Measurements from ENCODE around the gene CRIP2. TPM values are rescaled to one million over a fixed set of nuclear protein-coding genes. Genes with fewer than 3 reads are reported as not detected.

Gene CRIP2
- total RNA-seq, 5 donors from 2014 or later (not counting 1 experiment from before 2014, with no cell fraction given), result 6.4 to 38.7 (median 19.7) TPM

- no peak overlapping the region for H3K27ac Mint-ChIP-seq
- no peaks in the 10 kb centered on the region for H3K9me3 ChIP-seq
- no peak overlapping the region for H3K4me3 ChIP-seq (ENCODE audit: control insufficient read depth in 1 of 2, extremely low read depth in 1 of 2, low read length in 1 of 2)
- no peaks in the 10 kb centered on the region for H3K27me3 ChIP-seq (replicated peaks in 1 of 2; ENCODE audit: control insufficient read depth in 2 of 2, extremely low read depth in 1 of 2, insufficient read depth in 2 of 2, low read length in 1 of 2)
- H3K36me3 Mint-ChIP-seq, result peaks cover under 1% of the 10 kb centered on the region
- H3K36me3 ChIP-seq (ENCODE audit: control insufficient read depth in 2 of 2, extremely low read depth in 1 of 2, insufficient read depth in 1 of 2, low read length in 1 of 2), result peaks cover 39 to 43% of the 10 kb centered on the region in 2 donors
- DNase-seq, result no peak
- H3K4me1 ChIP-seq (ENCODE audit: control insufficient read depth in 1 of 2, extremely low read depth in 1 of 2, insufficient read depth in 2 of 2, low read length in 2 of 2), result no peaks in the 10 kb centered on the region
- ATAC-seq (replicated peaks in 1 of 4), result no peak
- no peak overlapping the region for H3K27ac ChIP-seq (ENCODE audit: low read length)
- no peak overlapping the region for H3K4me3 Mint-ChIP-seq
- H3K27me3 Mint-ChIP-seq, result no peaks in the 10 kb centered on the region
- H3K9me3 Mint-ChIP-seq, result no peaks in the 10 kb centered on the region
- H3K4me1 Mint-ChIP-seq, result no peaks in the 10 kb centered on the region
- WGBS (ENCODE audit: insufficient coverage), result 95% methylated on average over 33 of the region's 53 CpGs
- ChIA-PET CTCF (interaction anchor here in 1 of 2 donors (0.6 kb wide), 1 partner anchor 23 kb away, joined by 3 read pairs; no protein-coding TSS in a partner anchor), POLR2A (no interaction called here)
Observed at GRCh38 chr14:105466531-105467248, 7.9 kb upstream of the CRIP2 start.

- Histone ChIP-seq H3K27ac (ENCODE audit: low read length) (no peak overlapping the region), H3K27me3 (replicated peaks in 1 of 2; ENCODE audit: control insufficient read depth in 2 of 2, extremely low read depth in 1 of 2, insufficient read depth in 2 of 2, low read length in 1 of 2) (peaks cover 0 to 6% of the 10 kb centered on the region in 2 experiments), H3K4me3 (ENCODE audit: control insufficient read depth in 1 of 2, extremely low read depth in 1 of 2, low read length in 1 of 2) (no peak overlapping the region), H3K36me3 (ENCODE audit: control insufficient read depth in 2 of 2, extremely low read depth in 1 of 2, insufficient read depth in 1 of 2, low read length in 1 of 2) (peaks cover 39 to 41% of the 10 kb centered on the region in 2 donors), H3K4me1 (ENCODE audit: control insufficient read depth in 1 of 2, extremely low read depth in 1 of 2, insufficient read depth in 2 of 2, low read length in 2 of 2) (peaks cover 0 to under 1% of the 10 kb centered on the region in 2 experiments), H3K9me3 (no peaks in the 10 kb centered on the region)
- no peak for ATAC-seq (replicated peaks in 1 of 4)
- POLR2A ChIA-PET, result no interaction called here
- no peaks in the 10 kb centered on the region for H3K9me3 Mint-ChIP-seq
- H3K27ac Mint-ChIP-seq, result no peak overlapping the region
- H3K4me3 Mint-ChIP-seq, result no peak overlapping the region
- no peaks in the 10 kb centered on the region for H3K27me3 Mint-ChIP-seq
- CTCF ChIA-PET, result interaction anchor here in 1 of 2 donors (0.6 kb wide), 1 partner anchor 23 kb away, joined by 3 read pairs; no protein-coding TSS in a partner anchor
- DNase-seq, result no peak
- 98% methylated on average over 17 of the region's 20 CpGs for WGBS (ENCODE audit: insufficient coverage)
- H3K36me3 Mint-ChIP-seq, result no peaks in the 10 kb centered on the region
- no peaks in the 10 kb centered on the region for H3K4me1 Mint-ChIP-seq
Observed at GRCh38 chr14:105467249-105467941, 7.2 kb upstream of the CRIP2 start.

- no peaks in the 10 kb centered on the region for H3K9me3 Mint-ChIP-seq
- Histone ChIP-seq H3K36me3 (ENCODE audit: control insufficient read depth in 2 of 2, extremely low read depth in 1 of 2, insufficient read depth in 1 of 2, low read length in 1 of 2) (peaks cover 35 to 39% of the 10 kb centered on the region in 2 donors), H3K27me3 (replicated peaks in 1 of 2; ENCODE audit: control insufficient read depth in 2 of 2, extremely low read depth in 1 of 2, insufficient read depth in 2 of 2, low read length in 1 of 2) (peaks cover 0 to 12% of the 10 kb centered on the region in 2 experiments), H3K9me3 (no peaks in the 10 kb centered on the region), H3K4me3 (ENCODE audit: control insufficient read depth in 1 of 2, extremely low read depth in 1 of 2, low read length in 1 of 2) (no peak overlapping the region), H3K4me1 (ENCODE audit: control insufficient read depth in 1 of 2, extremely low read depth in 1 of 2, insufficient read depth in 2 of 2, low read length in 2 of 2) (peaks cover 2 to 6% of the 10 kb centered on the region in 2 experiments), H3K27ac (ENCODE audit: low read length) (no peak overlapping the region)
- ATAC-seq (replicated peaks in 1 of 4), result no peak
- no peaks in the 10 kb centered on the region for H3K36me3 Mint-ChIP-seq
- POLR2A ChIA-PET, result no interaction called here
- no peak overlapping the region for H3K27ac Mint-ChIP-seq
- no peak for DNase-seq
- WGBS (ENCODE audit: insufficient coverage), result 97% methylated on average over 20 of the region's 22 CpGs
- H3K27me3 Mint-ChIP-seq, result no peaks in the 10 kb centered on the region
- CTCF ChIA-PET, result no interaction called here
- no peaks in the 10 kb centered on the region for H3K4me1 Mint-ChIP-seq
- H3K4me3 Mint-ChIP-seq, result no peak overlapping the region
Observed at GRCh38 chr14:105467942-105468471, 6.6 kb upstream of the CRIP2 start.

- Histone ChIP-seq H3K27me3 (replicated peaks in 1 of 2; ENCODE audit: control insufficient read depth in 2 of 2, extremely low read depth in 1 of 2, insufficient read depth in 2 of 2, low read length in 1 of 2) (peaks cover 0 to 18% of the 10 kb centered on the region in 2 experiments), H3K36me3 (ENCODE audit: control insufficient read depth in 2 of 2, extremely low read depth in 1 of 2, insufficient read depth in 1 of 2, low read length in 1 of 2) (peaks cover 28 to 32% of the 10 kb centered on the region in 2 donors), H3K27ac (ENCODE audit: low read length) (no peak overlapping the region), H3K4me1 (ENCODE audit: control insufficient read depth in 1 of 2, extremely low read depth in 1 of 2, insufficient read depth in 2 of 2, low read length in 2 of 2) (peaks cover 7 to 13% of the 10 kb centered on the region in 2 experiments), H3K9me3 (no peaks in the 10 kb centered on the region), H3K4me3 (ENCODE audit: control insufficient read depth in 1 of 2, extremely low read depth in 1 of 2, low read length in 1 of 2) (no peak overlapping the region)
- H3K36me3 Mint-ChIP-seq, result no peaks in the 10 kb centered on the region
- no peak for ATAC-seq (replicated peaks in 1 of 4)
- no peaks in the 10 kb centered on the region for H3K9me3 Mint-ChIP-seq
- H3K4me1 Mint-ChIP-seq, result no peaks in the 10 kb centered on the region
- no peak for DNase-seq
- CTCF ChIA-PET, result no interaction called here
- POLR2A ChIA-PET, result no interaction called here
- H3K27me3 Mint-ChIP-seq, result no peaks in the 10 kb centered on the region
- H3K4me3 Mint-ChIP-seq, result no peak overlapping the region
- 89% methylated on average over 16 of the region's 19 CpGs for WGBS (ENCODE audit: insufficient coverage)
- H3K27ac Mint-ChIP-seq, result no peak overlapping the region
Observed at GRCh38 chr14:105468621-105469241, 5.9 kb upstream of the CRIP2 start.

- Mint-ChIP-seq H3K27ac (no peak overlapping the region), H3K4me3 (no peak overlapping the region), H3K36me3 (no peaks in the 10 kb centered on the region), H3K9me3 (no peaks in the 10 kb centered on the region), H3K4me1 (peaks cover 0 to 2% (median 0%) of the 10 kb centered on the region in 3 donors), H3K27me3 (no peaks in the 10 kb centered on the region)
- WGBS (ENCODE audit: insufficient coverage), result 94% methylated on average over 20 of the region's 54 CpGs
- DNase-seq (no peak), ATAC-seq (replicated peaks in 1 of 4) (no peak)
- ChIA-PET CTCF (no interaction called here), POLR2A (no interaction called here)
- Histone ChIP-seq H3K9me3 (no peaks in the 10 kb centered on the region), H3K4me3 (ENCODE audit: control insufficient read depth in 1 of 2, extremely low read depth in 1 of 2, low read length in 1 of 2) (no peak overlapping the region), H3K27me3 (replicated peaks in 1 of 2; ENCODE audit: control insufficient read depth in 2 of 2, extremely low read depth in 1 of 2, insufficient read depth in 2 of 2, low read length in 1 of 2) (peaks cover 0 to 24% of the 10 kb centered on the region in 2 experiments), H3K36me3 (ENCODE audit: control insufficient read depth in 2 of 2, extremely low read depth in 1 of 2, insufficient read depth in 1 of 2, low read length in 1 of 2) (peaks cover 20 to 23% of the 10 kb centered on the region in 2 donors), H3K27ac (ENCODE audit: low read length) (no peak overlapping the region), H3K4me1 (ENCODE audit: control insufficient read depth in 1 of 2, extremely low read depth in 1 of 2, insufficient read depth in 2 of 2, low read length in 2 of 2) (peaks cover 9 to 18% of the 10 kb centered on the region in 2 experiments)
Observed at GRCh38 chr14:105469456-105470349, 4.9 kb upstream of the CRIP2 start.
